Large intestine (tissue), 3 donors: ENCODE measurements around the gene INPP4B. TPM values are rescaled to one million over a fixed set of nuclear protein-coding genes. Genes with fewer than 3 reads are reported as not detected.
A peak's percentile ranks its signal among the peaks of the same experiment; 100 is the strongest.

Experiments used
- DNase-seq, 2 donors: peaks; one replicate each; pipeline versions ENCODE4 v3.0.0 to v3.0.0-alpha.2; 2013
- H3K27ac ChIP-seq: one replicate; pipeline ENCODE4 v1.5.1; 2013; ENCODE audit warnings: low read length
- H3K27me3 ChIP-seq: 2 replicates; pipeline ENCODE4 v1.6.1; 2013; ENCODE audit warnings: low read length; ENCODE audit not compliant: control insufficient read depth, insufficient read depth
- H3K36me3 ChIP-seq: 2 replicates; pipeline ENCODE4 v1.6.1; 2013; ENCODE audit warnings: low read length; ENCODE audit not compliant: control insufficient read depth, insufficient read depth
- H3K4me1 ChIP-seq: one replicate; pipeline ENCODE4 v1.6.1; 2013; ENCODE audit warnings: low read length; ENCODE audit not compliant: control insufficient read depth, insufficient read depth
- H3K4me3 ChIP-seq: one replicate; pipeline ENCODE4 v1.5.1; 2013; ENCODE audit warnings: low read length
- H3K9me3 ChIP-seq: one replicate; pipeline ENCODE4 v1.6.1; 2013; ENCODE audit warnings: mild to moderate bottlenecking, low read depth, low read length, moderate library complexity; ENCODE audit not compliant: control insufficient read depth
- WGBS: methylation state at CpG from one replicate; pipeline ENCODE4 v1.1.5; 2013; ENCODE audit warnings: low lambda C conversion rate; ENCODE audit not compliant: insufficient coverage; 5-methylcytosine and 5-hydroxymethylcytosine counted together
- polyA plus RNA-seq: library from polyadenylated mRNA; unstranded; fragments of 120-200 nt; gene quantifications from one replicate; pipeline ENCODE4 v1.2.1, GENCODE V29; 2013

The INPP4B gene
- polyA plus RNA-seq, 1 donor: 6.6 TPM

- 100% methylated on average over 2 of the region's 4 CpGs for WGBS
- Histone ChIP-seq H3K4me1 (no peaks in the 10 kb centered on the region), H3K27me3 (no peaks in the 10 kb centered on the region), H3K36me3 (no peaks in the 10 kb centered on the region), H3K4me3 (no peak overlapping the region), H3K27ac (no peak overlapping the region), H3K9me3 (no peaks in the 10 kb centered on the region)
- DNase-seq: no peak
Measured at GRCh38 chr4:142826503-142827241, 19.4 kb downstream of the INPP4B start.

GRCh38 chr4:142824368-142824767 is 21.7 kb downstream of the INPP4B start:
- no peaks in the 10 kb centered on the region for H3K36me3 ChIP-seq
- H3K9me3 ChIP-seq: no peaks in the 10 kb centered on the region
- no peak for DNase-seq
- no peaks in the 10 kb centered on the region for H3K4me1 ChIP-seq
- H3K4me3 ChIP-seq: no peak overlapping the region
- no peaks in the 10 kb centered on the region for H3K27me3 ChIP-seq
- WGBS: no CpG with 5 or more reads among the region's 1 CpG
- H3K27ac ChIP-seq: no peak overlapping the region

- H3K27me3 ChIP-seq: no peaks in the 10 kb centered on the region
Measured at GRCh38 chr4:142823796-142824195, 22.3 kb downstream of the INPP4B start.

DNA sequence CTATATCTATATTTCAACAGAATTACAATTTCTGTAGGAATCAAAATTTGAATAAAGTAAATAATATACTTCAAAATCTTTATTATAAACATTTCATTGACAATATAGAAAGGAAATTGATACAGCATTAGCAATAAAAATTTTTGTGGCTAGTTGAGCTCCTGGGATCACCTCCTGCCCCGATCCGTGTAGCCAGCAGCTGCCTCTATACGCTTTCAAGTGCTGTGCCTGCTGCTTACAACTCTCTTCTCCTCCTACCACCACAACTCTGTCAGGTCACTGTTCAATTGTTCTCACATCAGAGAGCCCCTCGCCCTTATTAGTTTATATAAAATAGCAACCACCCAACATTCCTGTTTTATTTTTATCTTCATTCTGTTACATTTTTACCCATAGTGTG is 27.6 kb downstream of the INPP4B start:
- no peak overlapping the region for H3K27ac ChIP-seq
- no peaks in the 10 kb centered on the region for H3K9me3 ChIP-seq
- H3K4me3 ChIP-seq: no peak overlapping the region
- H3K27me3 ChIP-seq: no peaks in the 10 kb centered on the region
- peaks cover 3% of the 10 kb centered on the region for H3K4me1 ChIP-seq
- DNase-seq: no peak
- 100% methylated on average over 1 of the region's 4 CpGs for WGBS
- no peaks in the 10 kb centered on the region for H3K36me3 ChIP-seq

More at GRCh38 chr4:142823796-142824195, 22.3 kb downstream of the INPP4B start:
- DNase-seq: no peak
- no peaks in the 10 kb centered on the region for H3K36me3 ChIP-seq
- no CpG with 5 or more reads among the region's 1 CpG for WGBS
- H3K4me1 ChIP-seq: no peaks in the 10 kb centered on the region
- no peak overlapping the region for H3K4me3 ChIP-seq
- H3K27ac ChIP-seq: no peak overlapping the region
- no peaks in the 10 kb centered on the region for H3K9me3 ChIP-seq

DNA sequence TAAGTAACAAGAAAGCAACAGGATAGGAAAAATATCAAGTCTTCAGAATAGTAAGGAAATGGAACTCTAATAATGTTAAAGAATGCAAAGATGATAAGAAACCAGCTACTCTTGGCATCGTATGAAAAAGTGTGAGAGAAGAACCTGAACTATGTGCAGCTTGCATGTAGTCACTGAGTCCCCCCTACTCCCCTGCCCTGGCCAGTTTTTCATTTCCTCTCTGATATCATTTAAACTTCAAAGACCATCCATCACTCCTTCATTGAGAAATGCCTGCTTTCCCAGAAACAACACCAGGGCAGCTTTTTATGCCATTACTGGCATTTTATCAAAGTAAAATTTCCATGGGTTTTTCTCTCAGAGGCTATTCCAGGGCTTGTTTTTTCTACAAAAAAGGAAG is 28.1 kb downstream of the INPP4B start:
- Histone ChIP-seq H3K27ac (no peak overlapping the region), H3K4me1 (peaks cover 3% of the 10 kb centered on the region), H3K4me3 (no peak overlapping the region), H3K9me3 (no peaks in the 10 kb centered on the region), H3K36me3 (no peaks in the 10 kb centered on the region), H3K27me3 (no peaks in the 10 kb centered on the region)
- no peak for DNase-seq
- WGBS: no CpG with 5 or more reads among the region's 1 CpG

GRCh38 chr4:142817442-142817841 is 28.7 kb downstream of the INPP4B start:
- 80% methylated on average over 1 of the region's 6 CpGs for WGBS
- no peak overlapping the region for H3K27ac ChIP-seq
- no peak for DNase-seq

GRCh38 chr4:142815834-142816233 is 30.3 kb downstream of the INPP4B start:
- Histone ChIP-seq H3K9me3 (no peaks in the 10 kb centered on the region), H3K27me3 (no peaks in the 10 kb centered on the region), H3K27ac (no peak overlapping the region), H3K36me3 (no peaks in the 10 kb centered on the region), H3K4me1 (peaks cover 3% of the 10 kb centered on the region), H3K4me3 (no peak overlapping the region)
- WGBS: no CpG with 5 or more reads among the region's 1 CpG
- no peak for DNase-seq

More at GRCh38 chr4:142817442-142817841, 28.7 kb downstream of the INPP4B start:
- H3K4me1 ChIP-seq: peaks cover 3% of the 10 kb centered on the region
- no peaks in the 10 kb centered on the region for H3K27me3 ChIP-seq
- no peaks in the 10 kb centered on the region for H3K9me3 ChIP-seq
- H3K4me3 ChIP-seq: no peak overlapping the region
- H3K36me3 ChIP-seq: no peaks in the 10 kb centered on the region

- 0% methylated on average over 2 of the region's 2 CpGs for WGBS
- Histone ChIP-seq H3K27ac (no peak overlapping the region), H3K4me3 (no peak overlapping the region), H3K36me3 (no peaks in the 10 kb centered on the region), H3K4me1 (peaks cover 3% of the 10 kb centered on the region), H3K9me3 (no peaks in the 10 kb centered on the region), H3K27me3 (no peaks in the 10 kb centered on the region)
- DNase-seq: peak in 1 of 2 donors; percentile 37
Measured at GRCh38 chr4:142813388-142813787, 32.7 kb downstream of the INPP4B start.

GRCh38 chr4:142812091-142812490 is 34.0 kb downstream of the INPP4B start:
- no peak overlapping the region for H3K4me3 ChIP-seq
- H3K4me1 ChIP-seq: peaks cover 3% of the 10 kb centered on the region
- no peak overlapping the region for H3K27ac ChIP-seq
- no peaks in the 10 kb centered on the region for H3K36me3 ChIP-seq
- H3K27me3 ChIP-seq: no peaks in the 10 kb centered on the region
- no peak for DNase-seq
- no peaks in the 10 kb centered on the region for H3K9me3 ChIP-seq

DNA sequence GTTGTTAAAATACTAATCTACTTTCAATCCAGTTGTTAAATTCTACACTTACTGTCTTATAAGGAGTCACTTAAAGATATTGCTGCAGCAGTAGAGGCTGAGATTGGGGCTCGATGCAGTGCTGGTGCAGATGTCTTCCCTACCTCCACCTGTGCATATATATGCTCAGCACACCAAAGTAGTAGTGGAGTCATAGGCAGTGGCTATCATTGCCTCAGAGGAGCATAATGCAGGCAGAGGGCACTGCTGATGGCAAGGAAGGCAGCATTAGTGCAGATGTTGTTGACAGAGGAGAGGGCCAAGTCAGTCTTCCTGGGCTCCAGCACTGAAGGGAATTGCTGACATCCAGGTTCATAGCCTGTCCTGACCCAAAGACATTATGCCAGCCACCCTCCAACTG is 35.1 kb downstream of the INPP4B start:
- Histone ChIP-seq H3K36me3 (no peaks in the 10 kb centered on the region), H3K27me3 (no peaks in the 10 kb centered on the region), H3K4me1 (peaks cover 3% of the 10 kb centered on the region), H3K9me3 (no peaks in the 10 kb centered on the region), H3K27ac (no peak overlapping the region), H3K4me3 (no peak overlapping the region)
- DNase-seq: no peak
- WGBS: no CpG with 5 or more reads among the region's 1 CpG

DNA sequence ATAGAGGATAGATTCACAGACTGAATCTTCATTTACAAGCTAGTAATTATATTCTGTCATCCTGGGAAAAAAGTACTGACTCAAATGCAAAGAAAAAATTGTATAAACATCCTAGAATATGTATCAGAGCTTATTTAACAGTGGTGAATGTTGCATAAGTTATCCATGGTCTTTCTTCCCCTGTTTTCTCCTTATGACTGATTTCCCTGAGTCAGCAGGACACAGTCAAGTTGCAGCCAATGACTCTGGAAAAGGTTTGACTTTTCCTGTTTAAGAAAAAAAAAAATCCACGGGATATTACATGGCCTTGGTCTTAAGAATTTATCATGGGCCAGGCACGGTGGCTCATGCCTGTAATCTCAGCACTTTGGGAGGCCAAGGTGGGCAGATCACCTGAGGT is 36.5 kb downstream of the INPP4B start:
- no CpG with 5 or more reads among the region's 2 CpGs for WGBS
- H3K4me1 ChIP-seq: no peaks in the 10 kb centered on the region
- no peaks in the 10 kb centered on the region for H3K27me3 ChIP-seq
- no peaks in the 10 kb centered on the region for H3K36me3 ChIP-seq
- H3K27ac ChIP-seq: no peak overlapping the region
- no peak overlapping the region for H3K4me3 ChIP-seq
- no peaks in the 10 kb centered on the region for H3K9me3 ChIP-seq
- DNase-seq: no peak
